22Rv1 (cell line): ENCODE measurements around the gene TMEM255B.
"Not testable (repeated sequence)": the region's sequence is repeated elsewhere in the genome, so short reads cannot be mapped to it uniquely, and the experiment has no call there.

ENCODE experiments used
- H3K27ac ChIP-seq: fragments of 450-650 bp; 2 replicates; pipeline ENCODE4 v1.5.1; 2017
- ZFX ChIP-seq: fragments of 450-650 bp; IDR thresholded peaks from 2 replicates; pipeline ENCODE4 v1.6.1; 2017; ENCODE audit warnings: antibody characterized with exemption, borderline replicate concordance
- TF ChIP-seq, protein P1 (sequence below): fragments of 450-650 bp; IDR thresholded peaks from 2 replicates; pipeline ENCODE4 v1.5.1; 2017; ENCODE audit warnings: mild to moderate bottlenecking

TMEM255B gene

DNA sequence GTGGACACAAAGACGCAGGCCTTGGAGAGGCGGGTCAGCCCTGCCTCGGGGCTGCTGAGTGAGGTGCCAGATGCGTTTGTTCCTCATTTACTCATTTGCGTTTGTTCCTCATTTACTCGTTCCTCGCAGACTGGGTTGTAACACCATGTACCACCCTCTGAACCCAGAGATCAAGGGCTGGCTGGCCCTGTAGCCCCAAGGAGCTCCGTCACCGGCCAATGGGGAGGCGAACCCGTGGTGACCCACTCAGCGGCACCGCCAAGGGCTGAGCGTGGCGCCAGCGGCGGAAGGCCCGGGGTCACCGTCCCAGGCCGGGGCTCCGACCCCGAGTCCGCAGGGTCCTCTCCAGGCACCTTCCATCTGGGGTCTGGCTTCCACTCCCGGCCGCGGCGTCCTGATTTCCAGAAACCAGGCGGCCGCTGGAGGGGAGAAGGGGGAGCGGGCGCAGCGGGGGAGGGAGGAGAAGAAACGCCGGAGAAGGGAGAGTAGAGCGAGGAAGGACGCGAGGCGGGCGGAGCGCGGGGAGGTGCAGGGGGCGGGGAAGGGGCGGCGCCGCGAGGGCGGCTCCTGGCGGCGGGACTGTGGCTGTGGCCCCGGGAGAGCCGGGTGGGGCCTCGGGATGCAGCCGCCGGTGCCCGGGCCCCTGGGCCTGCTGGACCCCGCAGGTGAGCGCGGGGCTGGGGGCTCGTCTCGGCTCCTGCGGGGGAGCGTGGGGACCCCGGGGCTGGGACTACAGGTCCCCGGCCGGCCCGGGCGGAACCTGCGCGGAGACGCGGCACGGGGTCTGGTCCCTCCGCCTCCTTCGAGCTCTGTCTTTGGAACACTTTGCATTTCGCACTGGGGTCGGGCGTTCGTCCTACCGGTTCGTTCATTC is at the start of gene TMEM255B:
TMEM255B (plus strand) TSS at position 576 of the 874 bp plus-strand sequence; CDS start at position 620, 44 bp downstream.
- H3K27ac ChIP-seq, result no peak within 1 kb of the TSS
- TF ChIP-seq, protein P1, sequence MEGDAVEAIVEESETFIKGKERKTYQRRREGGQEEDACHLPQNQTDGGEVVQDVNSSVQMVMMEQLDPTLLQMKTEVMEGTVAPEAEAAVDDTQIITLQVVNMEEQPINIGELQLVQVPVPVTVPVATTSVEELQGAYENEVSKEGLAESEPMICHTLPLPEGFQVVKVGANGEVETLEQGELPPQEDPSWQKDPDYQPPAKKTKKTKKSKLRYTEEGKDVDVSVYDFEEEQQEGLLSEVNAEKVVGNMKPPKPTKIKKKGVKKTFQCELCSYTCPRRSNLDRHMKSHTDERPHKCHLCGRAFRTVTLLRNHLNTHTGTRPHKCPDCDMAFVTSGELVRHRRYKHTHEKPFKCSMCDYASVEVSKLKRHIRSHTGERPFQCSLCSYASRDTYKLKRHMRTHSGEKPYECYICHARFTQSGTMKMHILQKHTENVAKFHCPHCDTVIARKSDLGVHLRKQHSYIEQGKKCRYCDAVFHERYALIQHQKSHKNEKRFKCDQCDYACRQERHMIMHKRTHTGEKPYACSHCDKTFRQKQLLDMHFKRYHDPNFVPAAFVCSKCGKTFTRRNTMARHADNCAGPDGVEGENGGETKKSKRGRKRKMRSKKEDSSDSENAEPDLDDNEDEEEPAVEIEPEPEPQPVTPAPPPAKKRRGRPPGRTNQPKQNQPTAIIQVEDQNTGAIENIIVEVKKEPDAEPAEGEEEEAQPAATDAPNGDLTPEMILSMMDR, result peak; percentile 53
- TF ChIP-seq ZFX, result no peak

DNA sequence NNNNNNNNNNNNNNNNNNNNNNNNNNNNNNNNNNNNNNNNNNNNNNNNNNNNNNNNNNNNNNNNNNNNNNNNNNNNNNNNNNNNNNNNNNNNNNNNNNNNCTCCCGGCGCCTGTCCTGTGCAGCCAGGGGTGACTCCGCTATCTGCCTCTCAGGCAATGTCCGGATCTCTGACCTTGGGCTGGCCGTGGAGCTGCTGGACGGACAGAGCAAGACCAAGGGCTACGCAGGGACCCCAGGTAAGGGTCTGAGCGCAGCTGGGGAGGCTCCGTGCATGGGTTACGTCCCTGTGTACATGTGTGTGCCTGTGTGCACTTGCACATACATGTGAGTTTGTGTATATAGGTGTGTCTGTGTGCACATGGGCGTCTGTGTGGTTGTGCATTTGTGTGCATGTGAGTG is 36.1 kb upstream of the TMEM255B start:
- no peak overlapping the region for H3K27ac ChIP-seq
- no peak for TF ChIP-seq ZFX
- TF ChIP-seq, protein P1, result no peak

DNA sequence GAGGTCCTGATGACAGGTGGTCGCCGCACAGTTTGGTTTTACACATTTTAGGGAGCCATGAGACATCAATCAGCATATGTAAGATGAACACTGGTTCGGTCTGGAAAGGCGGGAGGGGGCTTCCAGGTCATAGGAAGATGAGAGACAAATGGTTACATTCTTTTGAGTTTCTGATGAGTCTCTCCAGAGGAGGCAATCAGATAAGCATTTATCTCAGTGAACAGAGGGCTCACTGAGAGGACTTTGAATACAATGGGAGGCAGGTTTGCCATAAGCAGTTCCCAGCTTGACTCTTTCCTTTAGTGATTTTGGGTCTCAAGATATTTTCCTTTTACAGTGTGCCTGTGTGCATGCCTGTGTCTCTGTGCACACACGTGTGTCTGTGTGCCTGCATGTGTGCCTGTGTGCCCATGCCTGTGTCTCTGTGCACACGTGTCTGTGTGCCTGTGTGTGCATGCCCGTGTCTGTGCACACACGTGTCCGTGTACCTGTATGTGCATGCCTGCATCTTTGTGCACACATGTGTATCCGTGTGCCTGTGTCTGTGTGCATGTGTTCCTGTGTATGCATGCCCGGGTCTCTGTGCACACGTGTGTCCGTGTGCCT is 35.5 kb upstream of the TMEM255B start:
- TF ChIP-seq, protein P1, result no peak
- no peak for TF ChIP-seq ZFX
- no peak overlapping the region for H3K27ac ChIP-seq

DNA sequence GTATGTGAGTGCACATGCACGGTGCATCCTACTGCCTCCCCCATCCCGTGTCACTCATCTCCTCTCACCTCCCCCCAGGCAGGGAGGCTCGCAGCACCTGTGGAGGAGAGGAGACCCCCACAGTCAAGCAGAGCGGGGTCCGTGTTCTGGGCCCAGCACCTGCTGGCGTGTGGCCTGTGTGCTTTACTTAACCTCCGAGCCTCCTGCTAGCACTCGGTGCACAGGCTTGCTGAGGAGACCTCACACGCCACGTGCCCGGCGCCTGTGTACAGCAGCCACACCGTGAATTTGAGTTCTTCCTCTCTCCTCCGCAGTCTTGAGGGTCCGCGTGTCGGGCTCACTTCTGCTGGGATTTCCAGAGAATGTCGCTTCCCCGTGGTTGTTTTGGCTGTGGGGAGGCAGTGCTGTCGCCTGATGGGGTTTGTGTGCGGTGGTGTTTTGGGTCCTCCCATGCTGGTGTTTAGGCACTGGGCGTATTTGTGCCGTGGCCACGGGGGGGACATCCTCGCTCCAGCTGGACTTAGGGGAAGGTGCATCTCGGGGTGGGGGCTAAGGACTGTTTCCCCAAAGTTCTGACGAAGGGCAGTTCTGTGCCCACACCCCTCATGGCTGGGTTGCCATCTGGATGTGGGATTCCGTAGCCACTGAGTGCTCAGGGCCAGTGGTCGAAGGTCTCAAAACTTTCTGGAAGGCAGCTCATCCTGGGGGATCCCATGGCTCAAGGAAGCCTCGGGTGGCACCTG is 34.8 kb upstream of the TMEM255B start:
- TF ChIP-seq, protein P1, result no peak
- TF ChIP-seq ZFX, result no peak
- no peak overlapping the region for H3K27ac ChIP-seq

DNA sequence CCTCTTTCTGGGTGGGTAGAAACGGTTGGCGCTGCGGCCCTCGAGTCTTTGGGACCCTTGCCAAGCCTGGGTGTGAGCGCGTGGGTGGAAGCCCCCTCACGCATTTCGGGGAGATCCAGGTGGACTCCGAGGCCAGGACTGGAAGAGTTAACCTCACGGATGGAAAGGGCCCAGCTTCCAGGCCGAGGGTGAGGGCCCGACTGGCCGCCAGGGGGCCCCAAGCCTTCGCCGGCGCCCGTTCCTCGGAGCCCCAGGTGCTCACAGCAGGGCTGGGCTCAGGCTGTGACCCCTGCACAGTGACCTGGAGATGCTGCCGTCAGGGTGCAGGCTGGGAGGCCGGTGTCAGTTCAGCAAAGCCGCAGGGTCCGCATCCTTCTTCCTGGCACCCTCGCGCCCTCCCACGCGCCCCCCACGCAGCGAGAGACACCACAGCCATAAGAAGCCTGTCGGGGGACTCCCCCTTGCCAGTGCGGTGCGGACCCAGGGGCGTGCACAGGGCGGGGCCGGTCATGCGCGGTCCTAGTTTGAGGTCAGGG is 34.2 kb upstream of the TMEM255B start:
- TF ChIP-seq ZFX, result no peak
- TF ChIP-seq, protein P1, result peak; percentile 54
- H3K27ac ChIP-seq, result no peak overlapping the region

DNA sequence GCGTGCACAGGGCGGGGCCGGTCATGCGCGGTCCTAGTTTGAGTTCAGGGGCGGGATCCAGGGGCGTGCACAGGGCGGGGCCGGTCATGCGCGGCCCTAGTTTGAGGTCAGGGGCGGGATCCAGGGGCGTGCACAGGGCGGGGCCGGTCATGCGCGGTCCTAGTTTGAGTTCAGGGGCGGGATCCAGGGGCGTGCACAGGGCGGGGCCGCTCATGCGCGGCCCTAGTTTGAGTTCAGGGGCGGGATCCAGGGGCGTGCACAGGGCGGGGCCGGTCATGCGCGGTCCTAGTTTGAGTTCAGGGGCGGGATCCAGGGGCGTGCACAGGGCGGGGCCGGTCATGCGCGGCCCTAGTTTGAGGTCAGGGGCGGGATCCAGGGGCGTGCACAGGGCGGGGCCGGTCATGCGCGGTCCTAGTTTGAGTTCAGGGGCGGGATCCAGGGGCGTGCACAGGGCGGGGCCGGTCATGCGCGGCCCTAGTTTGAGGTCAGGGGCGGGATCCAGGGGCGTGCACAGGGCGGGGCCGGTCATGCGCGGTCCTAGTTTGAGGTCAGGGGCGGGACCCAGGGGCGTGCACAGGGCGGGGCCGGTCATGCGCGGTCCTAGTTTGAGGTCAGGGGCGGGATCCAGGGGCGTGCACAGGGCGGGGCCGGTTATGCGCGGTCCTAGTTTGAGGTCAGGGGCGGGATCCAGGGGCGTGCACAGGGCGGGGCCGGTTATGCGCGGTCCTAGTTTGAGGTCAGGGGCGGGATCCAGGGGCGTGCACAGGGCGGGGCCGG is 33.5 kb upstream of the TMEM255B start:
- H3K27ac ChIP-seq, result not testable (repeated sequence)

DNA sequence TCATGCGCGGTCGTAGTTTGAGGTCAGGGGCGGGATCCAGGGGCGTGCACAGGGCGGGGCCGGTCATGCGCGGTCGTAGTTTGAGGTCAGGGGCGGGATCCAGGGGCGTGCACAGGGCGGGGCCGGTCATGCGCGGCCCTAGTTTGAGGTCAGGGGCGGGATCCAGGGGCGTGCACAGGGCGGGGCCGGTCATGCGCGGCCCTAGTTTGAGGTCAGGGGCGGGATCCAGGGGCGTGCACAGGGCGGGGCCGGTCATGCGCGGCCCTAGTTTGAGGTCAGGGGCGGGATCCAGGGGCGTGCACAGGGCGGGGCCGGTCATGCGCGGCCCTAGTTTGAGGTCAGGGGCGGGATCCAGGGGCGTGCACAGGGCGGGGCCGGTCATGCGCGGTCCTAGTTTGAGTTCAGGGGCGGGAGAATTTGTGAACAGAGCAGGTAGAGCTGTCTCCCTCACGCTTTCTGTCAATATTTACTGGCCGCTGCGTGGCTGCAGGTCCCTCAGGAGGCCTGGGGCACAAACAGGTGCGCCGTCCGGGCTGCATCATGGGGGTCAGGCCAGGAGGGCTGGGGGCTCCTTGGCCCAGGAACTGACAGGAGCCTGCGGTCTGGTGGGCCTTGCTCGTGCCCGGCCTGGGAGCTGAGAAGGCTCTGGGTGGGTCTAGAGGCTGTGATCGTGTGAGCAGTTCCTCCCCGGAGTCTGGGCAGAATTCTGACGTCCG is 32.8 kb upstream of the TMEM255B start:
- H3K27ac ChIP-seq, result peak overlapping the region; percentile 64
